NB4 (cell line): Measurements from ENCODE around the gene CSPG4.

Experiments used
- CTCF ChIP-seq: IDR thresholded peaks from one replicate; pipeline ENCODE4 v1.5.1; 2012; ENCODE audit warnings: low read depth, low read length
- MYC ChIP-seq: IDR thresholded peaks from 2 replicates; pipeline ENCODE4 v1.6.1; 2011; ENCODE audit warnings: low read depth, low read length
- POLR2A ChIP-seq: IDR thresholded peaks from 2 replicates; pipeline ENCODE4 v1.6.1; 2011; ENCODE audit warnings: mild to moderate bottlenecking; ENCODE audit not compliant: insufficient read length; ENCODE audit errors: extremely low read depth
- TF ChIP-seq, protein P1 (sequence below): IDR thresholded peaks from 2 replicates; pipeline ENCODE4 v1.6.1; 2011; ENCODE audit warnings: low read depth, low read length

DNA sequence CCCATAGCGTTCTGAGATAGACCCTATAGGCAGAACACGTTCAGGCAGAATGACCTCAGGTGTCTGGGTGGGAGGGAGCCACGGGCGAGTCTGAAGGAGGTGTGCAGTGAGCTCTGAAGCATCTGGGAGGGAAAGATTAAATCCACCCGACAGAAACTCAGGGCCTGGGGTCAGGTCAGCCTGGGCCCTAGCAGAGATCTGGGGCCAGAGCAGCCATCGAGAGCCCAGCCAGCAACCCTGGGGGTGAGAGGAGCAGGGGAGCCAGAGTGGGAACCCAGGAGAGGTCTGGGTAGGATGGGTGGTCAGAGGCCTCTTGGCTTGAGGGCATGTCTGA lies 42.8 kb downstream of the CSPG4 start:
- TF ChIP-seq CTCF (no peak), POLR2A (no peak), MYC (no peak)
- TF ChIP-seq, protein P1, sequence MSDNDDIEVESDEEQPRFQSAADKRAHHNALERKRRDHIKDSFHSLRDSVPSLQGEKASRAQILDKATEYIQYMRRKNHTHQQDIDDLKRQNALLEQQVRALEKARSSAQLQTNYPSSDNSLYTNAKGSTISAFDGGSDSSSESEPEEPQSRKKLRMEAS = no peak
